GM18508 (cell line): ENCODE results near the gene ANKIB1.
"Not testable (repeated sequence)": the region's sequence is repeated elsewhere in the genome, so short reads cannot be mapped to it uniquely, and the experiment has no call there.

Experiments
- ATAC-seq: cut with Tn5 transposase; IDR thresholded peaks from one replicate; pipeline ENCODE4 v1.9.1; 2021; ENCODE audit warnings: moderate number of reproducible peaks; ENCODE audit not compliant: insufficient read depth, unreplicated experiment

Gene ANKIB1

DNA sequence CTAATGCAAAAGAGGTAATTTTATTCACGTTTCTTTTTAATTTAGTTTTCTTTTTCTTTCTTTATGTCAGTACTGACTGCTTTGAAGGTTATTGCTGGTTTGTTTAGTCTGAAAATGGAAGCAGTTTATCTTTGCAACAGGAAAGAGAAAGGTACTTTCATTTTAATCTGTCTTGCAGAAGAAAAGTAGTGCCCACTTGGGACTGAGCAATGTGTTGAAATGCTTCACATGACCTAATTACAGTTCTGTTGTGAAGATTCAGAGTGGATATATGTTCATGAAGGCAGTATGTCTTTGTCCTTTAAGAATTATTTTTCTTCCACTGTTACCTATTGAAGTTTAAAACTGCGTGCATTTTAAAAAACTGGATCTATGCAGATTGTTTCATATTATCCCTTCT lies 80.1 kb downstream of the ANKIB1 start:
- no peak for ATAC-seq

DNA sequence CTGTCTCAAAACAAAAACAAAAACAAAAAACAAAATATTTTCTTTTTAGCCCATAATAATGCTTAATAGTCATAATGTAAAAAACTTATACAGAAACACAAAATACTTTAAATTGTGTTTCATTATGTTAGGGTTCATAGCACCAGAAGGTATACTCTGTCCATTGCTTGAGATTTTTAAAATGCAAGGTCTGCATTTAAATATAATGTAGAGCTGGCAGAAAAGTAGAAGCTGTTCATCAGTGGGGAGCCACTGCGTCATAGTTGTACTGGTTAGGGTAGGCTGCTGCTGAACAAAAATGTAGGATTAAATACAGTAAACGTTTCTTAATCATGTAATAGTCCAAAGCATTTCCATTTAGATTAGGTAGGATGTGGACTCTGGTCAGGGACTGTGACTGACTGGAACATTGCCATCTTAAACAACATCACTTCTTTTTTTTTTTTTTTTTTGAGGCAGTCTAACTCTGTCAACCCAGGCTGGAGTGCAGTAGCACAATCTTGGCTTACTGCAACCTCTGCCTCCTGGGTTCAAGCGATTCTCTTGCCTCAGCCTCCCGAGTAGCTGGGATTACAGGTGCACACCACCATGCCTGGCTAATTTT lies 85.2 kb downstream of the ANKIB1 start:
- no peak for ATAC-seq

DNA sequence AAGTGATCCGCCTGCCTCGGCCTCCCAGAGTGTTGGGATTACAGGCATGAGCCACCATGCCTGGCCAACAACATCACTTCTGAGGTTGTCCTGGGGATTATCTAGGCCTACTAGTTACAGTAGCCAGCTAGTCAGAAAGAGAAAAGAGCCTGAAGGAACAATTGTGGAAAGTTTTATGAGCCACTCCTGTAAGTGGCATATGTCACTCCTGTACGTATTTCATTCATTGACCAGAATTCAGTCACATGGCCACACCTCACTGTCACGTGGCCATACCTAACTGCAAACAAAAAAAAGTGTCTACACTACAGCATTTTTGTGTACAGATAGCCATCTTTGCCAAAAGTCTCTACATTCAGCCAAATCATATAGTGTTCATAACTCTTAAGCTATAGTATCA lies 85.7 kb downstream of the ANKIB1 start:
- ATAC-seq = no peak

DNA sequence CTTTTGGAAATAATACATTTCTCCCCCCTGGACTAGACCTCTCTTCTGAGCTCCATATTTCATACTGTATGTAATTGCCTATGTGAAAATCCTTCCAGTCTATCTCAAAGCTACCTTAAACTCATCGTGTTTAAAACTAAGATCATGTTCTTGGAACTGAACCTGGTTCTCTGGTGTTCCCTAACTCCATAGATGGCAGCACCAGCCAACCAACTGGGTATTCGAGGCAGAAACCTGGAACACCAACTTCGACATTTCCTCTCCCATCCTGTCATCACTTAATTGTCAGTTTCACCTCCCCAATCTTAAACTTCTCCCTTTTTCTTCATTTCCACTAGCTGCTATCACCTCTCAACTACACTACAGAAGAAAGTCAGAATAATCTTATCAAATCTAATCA lies 87.0 kb downstream of the ANKIB1 start:
- ATAC-seq = no peak

DNA sequence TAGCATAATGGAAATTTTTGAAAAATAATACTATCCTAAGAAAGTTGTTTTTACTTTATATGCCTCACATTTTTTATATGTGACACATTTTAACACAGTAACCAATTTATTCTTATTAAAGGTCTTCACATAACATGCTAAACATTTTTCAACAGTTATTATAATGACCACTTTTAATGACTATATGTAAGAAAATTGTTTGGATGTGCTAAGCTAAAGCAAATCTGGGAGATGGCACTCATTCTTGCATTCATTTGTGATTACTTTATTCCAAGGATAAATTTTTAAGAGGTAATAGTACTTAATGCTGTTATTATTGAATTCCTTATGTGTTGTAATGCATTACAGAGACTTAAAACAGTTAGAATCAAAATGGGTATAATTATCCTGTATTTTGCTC lies 88.1 kb downstream of the ANKIB1 start:
- ATAC-seq = no peak

DNA sequence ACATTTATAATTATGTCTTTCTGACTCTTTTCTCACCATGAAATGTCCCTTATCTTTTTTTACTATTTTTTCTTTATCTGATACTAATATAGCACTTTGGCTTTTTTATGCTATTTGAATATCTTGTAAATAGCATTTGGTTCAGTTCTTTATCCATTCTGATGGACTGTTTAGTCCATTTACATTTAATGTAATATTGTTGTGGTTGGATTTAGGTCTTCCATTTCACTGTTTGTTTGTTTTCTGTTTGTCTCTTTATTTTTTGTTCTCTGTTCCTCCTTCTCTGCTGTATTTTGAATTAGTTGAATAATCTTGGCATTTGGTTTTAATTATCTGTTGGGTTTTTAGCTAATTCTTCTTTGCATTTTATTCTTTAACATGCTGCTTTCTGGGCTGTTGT lies 89.8 kb downstream of the ANKIB1 start:
- ATAC-seq = no peak

DNA sequence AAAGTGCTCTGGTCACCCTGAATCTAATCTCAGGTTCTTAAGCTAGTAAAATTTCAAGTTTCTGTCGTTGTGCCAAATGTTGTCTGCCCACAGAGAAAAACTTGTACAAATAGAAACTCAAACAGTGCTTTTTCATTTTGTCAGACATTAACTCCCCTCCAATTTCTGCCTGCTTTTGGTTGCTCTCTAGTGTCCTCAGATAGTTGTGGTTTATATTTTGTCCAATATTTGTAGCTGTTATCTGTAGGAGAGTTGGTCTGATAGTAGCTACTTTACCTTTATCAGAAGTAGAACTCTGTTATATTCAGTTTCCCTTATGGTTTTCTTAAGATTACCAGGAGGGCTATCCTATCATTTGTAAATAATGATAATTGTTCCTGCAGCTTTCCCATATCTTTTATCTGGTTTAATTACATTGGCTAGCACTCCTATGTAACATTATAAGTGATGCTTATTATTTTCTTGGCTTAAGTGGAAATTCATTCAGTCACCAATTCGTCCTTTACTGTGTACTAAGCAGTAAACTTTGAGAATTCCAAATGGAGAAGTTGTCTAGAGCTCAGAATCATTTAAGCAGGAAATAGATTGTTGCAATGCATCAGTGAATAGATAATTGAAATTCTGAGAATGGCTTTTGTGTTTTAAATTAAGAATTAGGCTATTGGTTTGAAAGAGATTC lies 91.0 kb downstream of the ANKIB1 start:
- ATAC-seq = no peak

DNA sequence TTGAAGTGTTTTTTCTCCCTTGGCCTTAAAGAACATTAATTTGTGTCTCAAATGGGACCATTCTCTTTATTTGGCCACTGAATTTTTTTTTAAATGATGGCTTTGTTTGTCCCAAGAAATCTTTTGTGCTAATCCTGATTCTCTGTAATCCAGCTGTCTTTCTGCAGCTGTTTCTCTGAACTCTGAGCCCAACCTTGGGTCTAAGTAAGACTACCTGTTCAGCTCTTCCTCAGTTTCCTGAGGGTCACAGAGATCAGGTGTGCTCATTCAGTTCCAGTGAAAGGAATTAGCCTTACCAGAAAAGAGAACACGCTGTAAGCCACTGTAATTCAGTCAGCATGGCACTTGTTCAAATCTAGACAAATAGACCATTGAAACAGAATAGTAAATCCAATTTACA lies 94.2 kb downstream of the ANKIB1 start:
- no peak for ATAC-seq

DNA sequence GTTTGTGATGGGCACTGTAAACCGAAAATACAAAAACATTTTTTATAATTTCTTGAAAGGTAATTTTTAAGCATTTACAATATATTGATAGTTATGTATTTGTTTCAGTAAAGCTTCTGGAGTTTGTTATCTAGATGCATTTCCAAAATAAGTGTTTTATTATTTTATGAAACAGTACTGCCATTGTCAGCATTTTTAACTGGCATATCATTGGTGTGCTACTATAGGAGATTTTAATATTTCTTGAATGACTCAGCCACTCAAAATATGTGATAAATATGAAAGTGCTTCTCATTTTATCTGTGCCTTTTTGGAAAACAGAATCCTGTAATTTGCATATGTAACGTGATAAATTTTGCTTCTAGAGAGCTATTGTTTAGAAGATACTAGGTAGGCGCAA lies 97.9 kb downstream of the ANKIB1 start:
- no peak for ATAC-seq

DNA sequence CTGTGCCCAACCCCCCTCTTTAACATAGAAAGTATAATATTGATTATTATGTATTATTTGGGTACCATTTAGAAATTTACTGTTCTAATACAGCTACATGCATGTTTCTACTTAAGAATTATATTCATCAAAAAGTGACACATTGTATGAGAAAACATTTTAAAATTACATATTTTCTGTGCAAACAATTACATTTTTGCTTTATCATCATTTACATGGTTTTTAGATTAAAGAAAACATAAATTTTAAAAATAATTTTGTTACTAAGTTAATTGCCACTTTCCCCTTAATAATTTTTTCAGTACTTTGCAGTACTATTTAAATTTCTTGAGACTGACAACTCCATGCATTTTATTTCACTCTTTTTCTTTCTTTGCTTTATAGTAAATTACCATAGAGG lies 106.2 kb downstream of the ANKIB1 start:
- no peak for ATAC-seq

DNA sequence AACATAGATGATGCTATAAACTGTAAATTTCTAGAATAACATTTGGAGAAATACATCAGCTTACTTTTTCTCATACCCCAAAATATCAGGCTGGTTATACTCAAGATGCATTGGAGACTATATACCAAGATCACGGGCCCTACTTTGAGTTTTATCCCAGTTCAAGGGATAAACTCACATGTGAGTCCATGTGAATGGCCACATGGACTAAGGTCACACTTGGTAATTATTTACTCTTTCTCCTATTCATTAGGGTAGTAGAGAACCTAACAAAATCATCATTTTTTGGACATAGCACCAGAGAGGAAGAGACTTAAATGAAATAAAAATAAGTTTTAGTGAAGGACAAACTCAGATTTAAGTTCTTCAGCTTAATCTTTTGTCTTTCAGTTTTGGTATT lies 108.4 kb downstream of the ANKIB1 start:
- no peak for ATAC-seq

DNA sequence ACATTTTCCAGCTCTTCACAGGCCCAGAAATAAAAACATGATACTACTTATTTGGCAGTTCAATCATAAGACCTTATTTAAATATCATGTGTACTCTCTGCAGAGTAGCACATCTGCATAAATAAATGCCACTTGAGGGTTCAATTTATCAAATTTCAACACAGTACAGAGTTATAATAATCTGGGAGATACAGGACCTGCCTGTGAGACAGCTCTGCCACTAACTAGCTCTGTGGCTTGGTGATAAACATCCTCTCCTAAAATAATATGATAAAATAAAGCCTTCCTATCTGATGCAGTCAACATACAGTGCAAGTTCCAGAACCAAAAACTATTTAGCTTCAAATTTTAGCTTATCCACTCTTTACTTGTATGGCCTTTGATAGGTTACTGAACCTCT lies 110.6 kb downstream of the ANKIB1 start:
- ATAC-seq = no peak

DNA sequence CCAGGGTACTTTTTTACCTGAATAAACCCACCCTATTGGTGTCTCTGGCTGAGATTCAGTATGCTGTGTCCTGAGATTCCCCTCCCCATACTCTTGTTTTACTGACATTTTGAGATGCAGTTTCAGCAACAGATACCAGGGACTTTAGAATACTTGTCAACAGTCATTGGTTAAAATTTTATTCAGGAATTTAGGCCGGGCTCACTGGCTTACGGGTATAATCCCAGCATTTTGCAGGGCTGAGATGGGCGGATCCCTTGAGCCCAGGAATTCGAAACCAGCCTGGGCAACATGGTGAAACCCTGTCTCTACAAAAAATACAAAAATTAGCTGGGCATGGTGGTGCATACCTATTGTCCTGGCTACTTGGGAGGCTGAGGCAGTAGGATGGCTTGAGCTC lies 111.5 kb downstream of the ANKIB1 start:
- ATAC-seq = no peak

DNA sequence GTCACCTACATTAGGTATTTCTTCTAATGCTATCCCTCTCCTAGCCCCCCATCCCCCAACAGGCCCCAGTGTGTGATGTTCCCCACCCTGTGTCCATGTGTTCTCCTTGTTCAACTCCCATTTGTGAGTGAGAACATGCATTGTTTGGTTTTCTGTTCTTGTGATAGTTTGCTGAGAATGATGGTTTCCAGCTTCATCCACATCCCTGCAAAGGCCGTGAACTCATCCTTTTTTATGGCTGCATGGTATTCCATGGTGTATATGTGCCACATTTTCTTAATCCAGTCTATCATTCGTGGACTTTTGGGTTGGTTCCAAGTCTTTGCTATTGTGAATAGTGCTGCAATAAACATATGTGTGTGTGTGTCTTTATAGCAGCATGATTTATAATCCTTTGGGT lies 113.4 kb downstream of the ANKIB1 start:
- ATAC-seq = not testable (repeated sequence)

DNA sequence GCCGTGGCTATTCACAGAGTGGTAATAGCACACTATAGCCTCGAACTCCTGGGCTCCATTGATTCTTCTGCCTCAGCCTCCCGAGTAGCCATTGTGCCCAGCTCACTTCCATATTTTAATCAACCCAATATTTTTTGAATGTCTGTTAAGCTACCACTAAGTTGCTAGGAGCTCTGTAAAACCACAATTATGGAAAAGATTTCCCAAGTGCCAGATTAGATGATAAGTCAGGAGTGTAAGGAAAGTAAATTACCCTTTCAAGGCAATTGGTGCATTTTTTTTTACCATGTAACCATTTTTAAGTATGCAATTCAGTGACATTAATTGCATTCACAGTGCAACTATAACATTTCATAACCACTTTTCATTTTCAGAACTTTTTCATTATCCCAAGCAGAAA lies 114.0 kb downstream of the ANKIB1 start:
- no peak for ATAC-seq

DNA sequence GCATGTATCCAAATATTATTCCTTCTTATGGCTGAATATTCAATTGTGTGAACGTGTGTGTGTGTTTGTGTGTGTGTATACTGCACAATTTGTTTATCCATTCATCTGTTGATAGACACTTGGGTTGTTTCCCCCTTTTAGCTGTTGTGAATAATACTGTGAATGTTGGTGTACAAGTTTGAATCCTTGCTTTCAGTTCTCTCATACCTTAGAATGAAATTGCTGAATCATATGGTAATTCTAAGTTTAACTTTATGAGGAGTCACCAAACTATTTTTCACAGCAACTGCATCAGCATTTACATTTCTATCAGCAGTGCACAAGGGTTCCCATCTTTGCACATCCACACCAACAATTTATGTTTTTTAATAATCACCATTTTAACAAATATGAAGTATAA lies 114.6 kb downstream of the ANKIB1 start:
- no peak for ATAC-seq

DNA sequence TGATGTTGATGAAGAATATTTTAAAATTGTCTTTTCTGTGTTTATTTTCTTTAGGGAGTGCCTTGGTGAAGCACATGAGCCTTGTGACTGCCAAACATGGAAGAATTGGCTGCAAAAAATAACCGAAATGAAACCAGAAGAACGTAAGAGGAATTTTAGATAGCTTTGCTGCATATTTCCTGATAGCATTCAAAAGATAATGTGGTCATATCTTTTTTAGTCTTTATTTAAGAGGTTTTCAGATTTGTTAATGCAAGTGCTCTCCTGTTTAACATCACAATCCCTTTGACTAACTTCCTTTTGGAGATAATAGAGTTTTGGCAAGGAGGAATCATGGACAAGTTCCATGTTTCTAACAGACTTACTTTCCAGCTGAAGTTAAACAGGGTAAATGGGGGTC lies 116.4 kb downstream of the ANKIB1 start:
- ATAC-seq = no peak

DNA sequence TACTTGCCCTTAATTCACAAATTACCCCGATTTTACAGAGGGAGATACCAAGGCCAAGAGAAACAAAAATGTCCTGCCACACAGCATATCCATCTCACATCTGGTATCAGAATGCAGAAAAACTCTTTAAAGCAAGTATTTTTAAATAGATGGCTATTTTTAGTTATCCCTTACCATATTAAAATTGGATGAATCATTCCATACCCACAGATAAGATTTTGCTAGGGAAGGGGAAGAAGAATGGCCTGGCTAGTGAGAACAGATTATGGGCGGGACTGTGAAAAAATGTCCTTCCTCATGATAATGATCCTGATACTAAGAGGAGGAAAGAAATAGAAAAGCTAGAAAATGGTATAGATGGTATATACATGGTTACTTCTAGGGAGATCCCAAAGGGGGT lies 121.0 kb downstream of the ANKIB1 start:
- no peak for ATAC-seq

DNA sequence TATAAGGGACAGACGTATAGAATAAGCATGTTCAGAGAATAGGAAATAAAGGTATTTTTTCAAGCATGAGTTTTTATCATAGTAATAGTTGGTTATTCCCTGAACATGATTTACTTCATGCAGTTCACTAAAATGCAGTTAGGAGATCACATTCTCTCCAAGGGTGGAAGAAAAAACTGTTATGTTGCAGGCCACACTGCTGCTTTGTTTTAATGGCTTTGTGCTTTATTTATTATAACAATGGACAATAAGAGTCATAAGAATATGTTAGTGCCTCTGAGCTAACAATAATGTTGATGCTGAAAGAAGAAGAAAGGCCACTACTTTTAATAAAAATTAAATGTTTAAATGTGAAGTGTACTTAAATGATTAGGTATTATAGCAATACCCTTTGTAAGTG lies 123.0 kb downstream of the ANKIB1 start:
- no peak for ATAC-seq

DNA sequence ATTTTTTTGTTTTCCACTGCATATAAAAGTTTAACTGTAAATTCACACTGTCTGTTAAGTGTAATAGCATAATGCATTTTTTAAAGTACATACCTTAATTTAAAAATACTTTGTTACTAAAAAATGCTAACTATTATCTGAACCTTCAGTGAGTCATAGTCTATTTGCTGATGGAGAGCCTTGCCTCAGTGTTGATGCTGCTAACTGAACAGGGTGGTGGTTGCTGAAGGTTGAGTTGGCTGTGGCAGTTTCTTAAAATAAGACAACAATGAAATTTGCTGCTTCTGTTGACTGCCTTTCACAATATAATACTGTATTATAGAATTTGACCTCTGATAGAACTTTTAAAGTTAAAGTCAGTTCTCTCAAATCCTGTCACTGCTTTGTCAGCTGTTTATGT lies 129.2 kb downstream of the ANKIB1 start:
- ATAC-seq = no peak

DNA sequence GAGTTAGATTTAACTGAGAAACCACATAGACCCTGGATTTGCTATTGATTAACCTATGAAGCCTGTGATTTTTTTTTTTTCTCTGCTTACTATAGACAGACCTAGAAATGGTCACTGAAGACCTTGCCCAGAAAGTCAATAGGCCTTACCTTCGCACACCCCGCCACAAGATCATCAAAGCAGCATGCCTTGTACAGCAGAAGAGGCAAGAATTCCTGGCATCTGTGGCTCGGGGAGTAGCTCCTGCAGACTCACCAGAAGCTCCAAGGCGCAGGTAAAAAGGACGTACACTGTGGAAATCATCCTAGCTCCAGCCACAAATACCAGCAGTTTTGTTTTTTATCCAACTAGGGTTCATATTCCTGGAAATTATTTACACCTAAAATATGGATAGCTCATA lies 145.3 kb downstream of the ANKIB1 start:
- no peak for ATAC-seq

DNA sequence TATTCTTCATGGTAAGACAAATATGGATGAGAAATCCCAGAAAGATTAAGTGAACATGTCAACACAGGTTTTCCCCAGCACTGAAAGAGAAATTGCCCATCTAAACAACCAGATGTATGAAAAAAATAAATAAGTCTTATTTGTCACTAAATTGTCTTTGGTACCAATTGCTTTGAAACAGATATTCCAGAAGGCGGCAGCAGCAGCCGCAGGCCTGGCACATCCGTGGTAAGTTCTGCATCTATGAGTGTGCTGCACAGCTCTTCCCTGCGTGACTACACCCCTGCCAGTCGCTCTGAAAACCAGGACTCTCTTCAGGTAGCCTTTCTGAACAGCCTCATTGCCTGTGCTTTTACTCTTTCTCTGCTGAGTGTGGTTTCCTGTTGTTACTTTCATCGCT lies 151.8 kb downstream of the ANKIB1 start:
- no peak for ATAC-seq

DNA sequence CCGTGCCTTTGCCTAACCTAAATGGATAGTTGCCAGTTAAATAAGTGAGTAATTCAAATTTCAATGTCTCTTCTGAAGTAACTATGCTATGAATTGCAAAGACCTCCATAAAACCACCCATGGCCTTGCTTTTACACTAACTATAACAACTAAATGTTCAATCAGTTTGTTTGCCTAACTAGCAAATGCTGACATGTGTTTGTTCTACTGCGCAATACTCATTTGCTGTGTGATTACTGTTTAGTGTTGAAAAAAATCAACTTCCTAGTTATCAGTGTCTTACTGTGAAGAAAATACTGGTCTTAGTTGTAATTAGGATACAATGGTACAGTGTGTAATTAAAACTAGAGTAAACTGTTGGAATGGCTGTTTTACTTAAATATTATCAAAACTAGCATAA lies 154.2 kb downstream of the ANKIB1 start:
- no peak for ATAC-seq
